HEK293T (cell line): ENCODE measurements around the gene KMT2B.
"Not testable (repeated sequence)": the region's sequence is repeated elsewhere in the genome, so short reads cannot be mapped to it uniquely, and the experiment has no call there.

ENCODE experiments used
- CTCF ChIA-PET: fragments of 350-600 bp; formaldehyde crosslinking; extraction: SDS; loops from one replicate; lab custom pipeline; 2021; ENCODE audit warnings: antibody characterized with exemption, inconsistent platforms; lab: Yijun Ruan, JAX
- POLR2A ChIA-PET: fragments of 350-600 bp; formaldehyde crosslinking; extraction: SDS; loops from one replicate; lab custom pipeline; 2020; ENCODE audit warnings: antibody characterized with exemption, inconsistent platforms; lab: Yijun Ruan, JAX
- DNase-seq: peaks from one replicate; pipeline ENCODE4 v3.0.0; 2012; ENCODE audit warnings: mixed read lengths; ENCODE audit errors: extremely low spot score
- ARNT ChIP-seq: fragments of 450-650 bp; IDR thresholded peaks from 2 replicates; pipeline ENCODE4 v1.6.1; 2017; ENCODE audit warnings: mild to moderate bottlenecking
- BHLHE40 ChIP-seq: fragments of 450-650 bp; IDR thresholded peaks from 2 replicates; pipeline ENCODE4 v1.6.1; 2016; ENCODE audit warnings: mild to moderate bottlenecking, moderate library complexity, borderline replicate concordance
- CTBP1 ChIP-seq: fragments of 450-650 bp; IDR thresholded peaks from 2 replicates; pipeline ENCODE4 v1.6.1; 2016; ENCODE audit warnings: borderline replicate concordance
- ELF4 ChIP-seq: fragments of 450-650 bp; IDR thresholded peaks from 2 replicates; pipeline ENCODE4 v1.6.1; 2017; ENCODE audit warnings: antibody characterized with exemption
- FOXA1 ChIP-seq: fragments of 450-650 bp; IDR thresholded peaks from 2 replicates; pipeline ENCODE4 v1.6.1; 2016; ENCODE audit warnings: mild to moderate bottlenecking
- FOXK2 ChIP-seq: fragments of 450-650 bp; IDR thresholded peaks from 2 replicates; pipeline ENCODE4 v1.6.1; 2016; ENCODE audit warnings: mild to moderate bottlenecking
- FOXM1 ChIP-seq: fragments of 450-650 bp; IDR thresholded peaks from 2 replicates; pipeline ENCODE4 v1.6.1; 2017; ENCODE audit warnings: mild to moderate bottlenecking, borderline replicate concordance
- HDGF ChIP-seq: fragments of 450-650 bp; IDR thresholded peaks from 2 replicates; pipeline ENCODE4 v1.6.1; 2017; ENCODE audit warnings: antibody characterized with exemption, borderline replicate concordance
- L3MBTL2 ChIP-seq: fragments of 450-650 bp; conservative IDR thresholded peaks from 2 replicates; pipeline ENCODE4 v1.6.1; 2016; ENCODE audit warnings: mild to moderate bottlenecking
- LEF1 ChIP-seq: fragments of 450-650 bp; IDR thresholded peaks from 2 replicates; pipeline ENCODE4 v1.6.1; 2017; ENCODE audit warnings: mild to moderate bottlenecking, borderline replicate concordance
- NFRKB ChIP-seq: fragments of 450-650 bp; IDR thresholded peaks from 2 replicates; pipeline ENCODE4 v1.6.1; 2016; ENCODE audit warnings: mild to moderate bottlenecking, moderate library complexity
- SP1 ChIP-seq: fragments of 450-650 bp; IDR thresholded peaks from 2 replicates; pipeline ENCODE4 v1.6.1; 2017
- SUZ12 ChIP-seq: fragments of 450-650 bp; IDR thresholded peaks from 2 replicates; pipeline ENCODE4 v1.6.1; 2016; ENCODE audit warnings: mild to moderate bottlenecking
- TARDBP ChIP-seq: fragments of 450-650 bp; IDR thresholded peaks from 2 replicates; pipeline ENCODE4 v1.6.1; 2016
- ZNF384 ChIP-seq: fragments of 450-650 bp; IDR thresholded peaks from 2 replicates; pipeline ENCODE4 v1.6.1; 2016
- TF ChIP-seq, protein P1 (sequence below): fragments of 450-650 bp; IDR thresholded peaks from 2 replicates; pipeline ENCODE4 v1.6.1; 2016

The KMT2B gene

DNA sequence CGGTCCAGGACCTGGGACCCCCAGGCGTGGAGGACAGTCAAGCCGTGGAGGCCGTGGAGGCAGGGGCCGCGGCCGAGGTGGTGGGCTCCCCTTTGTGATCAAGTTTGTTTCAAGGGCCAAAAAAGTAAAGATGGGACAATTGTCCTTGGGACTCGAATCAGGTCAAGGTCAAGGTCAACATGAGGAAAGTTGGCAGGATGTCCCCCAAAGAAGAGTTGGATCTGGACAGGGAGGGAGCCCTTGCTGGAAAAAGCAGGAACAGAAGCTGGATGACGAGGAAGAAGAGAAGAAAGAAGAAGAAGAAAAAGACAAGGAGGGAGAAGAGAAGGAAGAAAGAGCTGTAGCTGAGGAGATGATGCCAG lies 2.3 kb downstream of the KMT2B start:
- ChIA-PET POLR2A (interaction anchor here (2.2 to 2.5 kb wide), 2 partner anchors 20 to 25 kb away, joined by 10 read pairs; partner anchors contain the start of genes PSENEN and U2AF1L4), CTCF (no interaction called here)
- TF ChIP-seq FOXM1, result no peak
- TF ChIP-seq L3MBTL2, result no peak
- TF ChIP-seq LEF1, result no peak
- no peak for TF ChIP-seq FOXA1
- TF ChIP-seq CTBP1, result no peak
- TF ChIP-seq HDGF, result no peak
- TF ChIP-seq ARNT, result no peak
- no peak for TF ChIP-seq SP1
- no peak for TF ChIP-seq NFRKB
- no peak for DNase-seq

DNA sequence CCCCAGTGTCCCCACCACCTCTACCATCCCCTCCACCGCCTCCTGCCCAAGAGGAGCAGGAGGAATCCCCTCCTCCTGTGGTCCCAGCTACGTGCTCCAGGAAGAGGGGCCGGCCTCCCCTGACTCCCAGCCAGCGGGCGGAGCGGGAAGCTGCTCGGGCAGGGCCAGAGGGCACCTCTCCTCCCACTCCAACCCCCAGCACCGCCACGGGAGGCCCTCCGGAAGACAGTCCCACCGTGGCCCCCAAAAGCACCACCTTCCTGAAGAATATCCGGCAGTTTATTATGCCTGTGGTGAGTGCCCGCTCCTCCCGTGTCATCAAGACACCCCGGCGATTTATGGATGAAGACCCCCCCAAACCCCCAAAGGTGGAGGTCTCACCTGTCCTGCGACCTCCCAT lies 2.8 kb downstream of the KMT2B start:
- no peak for DNase-seq
- ChIA-PET POLR2A (interaction anchor here (0.6 to 2.5 kb wide), 2 partner anchors 20 to 28 kb away, joined by 3 to 10 read pairs; no protein-coding TSS in a partner anchor), CTCF (no interaction called here)
- no peak for TF ChIP-seq HDGF
- TF ChIP-seq L3MBTL2, result no peak
- no peak for TF ChIP-seq FOXA1
- TF ChIP-seq TARDBP, result no peak

DNA sequence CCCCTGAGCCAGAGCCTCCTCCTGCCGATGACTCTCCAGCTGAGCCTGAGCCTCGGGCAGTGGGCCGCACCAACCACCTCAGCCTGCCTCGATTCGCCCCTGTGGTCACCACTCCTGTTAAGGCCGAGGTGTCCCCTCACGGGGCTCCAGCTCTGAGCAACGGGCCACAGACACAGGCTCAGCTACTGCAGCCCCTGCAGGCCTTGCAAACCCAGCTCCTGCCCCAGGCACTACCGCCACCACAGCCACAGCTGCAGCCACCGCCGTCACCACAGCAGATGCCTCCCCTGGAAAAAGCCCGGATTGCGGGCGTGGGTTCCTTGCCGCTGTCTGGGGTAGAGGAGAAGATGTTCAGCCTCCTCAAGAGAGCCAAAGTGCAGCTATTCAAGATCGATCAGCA lies 3.6 kb downstream of the KMT2B start:
- TF ChIP-seq, protein P1, sequence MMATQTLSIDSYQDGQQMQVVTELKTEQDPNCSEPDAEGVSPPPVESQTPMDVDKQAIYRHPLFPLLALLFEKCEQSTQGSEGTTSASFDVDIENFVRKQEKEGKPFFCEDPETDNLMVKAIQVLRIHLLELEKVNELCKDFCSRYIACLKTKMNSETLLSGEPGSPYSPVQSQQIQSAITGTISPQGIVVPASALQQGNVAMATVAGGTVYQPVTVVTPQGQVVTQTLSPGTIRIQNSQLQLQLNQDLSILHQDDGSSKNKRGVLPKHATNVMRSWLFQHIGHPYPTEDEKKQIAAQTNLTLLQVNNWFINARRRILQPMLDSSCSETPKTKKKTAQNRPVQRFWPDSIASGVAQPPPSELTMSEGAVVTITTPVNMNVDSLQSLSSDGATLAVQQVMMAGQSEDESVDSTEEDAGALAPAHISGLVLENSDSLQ, result no peak
- TF ChIP-seq ELF4 (no peak), CTBP1 (no peak), BHLHE40 (no peak), ZNF384 (no peak), FOXA1 (no peak), SUZ12 (no peak), FOXM1 (no peak), SP1 (no peak), LEF1 (no peak), ARNT (no peak), FOXK2 (no peak), HDGF (no peak), NFRKB (no peak)
- ChIA-PET POLR2A (interaction anchor here (0.6 to 2.5 kb wide), 3 partner anchors 19 to 29 kb away, joined by 3 to 10 read pairs (median 3); partner anchors contain the start of gene LIN37), CTCF (no interaction called here)
- DNase-seq, result no peak

DNA sequence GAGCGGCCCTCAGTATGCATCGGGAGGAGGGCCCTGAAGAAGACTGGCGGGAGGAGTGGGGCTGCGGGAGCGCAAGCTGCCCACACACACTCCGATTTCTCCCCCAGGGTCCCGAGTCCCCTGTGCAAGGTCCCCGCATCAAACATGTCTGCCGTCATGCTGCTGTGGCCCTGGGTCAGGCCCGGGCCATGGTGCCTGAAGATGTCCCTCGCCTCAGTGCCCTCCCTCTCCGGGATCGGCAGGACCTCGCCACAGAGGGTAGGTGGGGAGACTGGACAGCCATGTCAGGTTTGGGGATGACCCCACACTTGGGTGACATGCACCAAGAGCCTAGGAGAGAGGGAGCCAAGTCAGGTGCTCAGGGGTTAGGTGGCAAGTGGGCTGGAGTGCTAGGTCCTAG lies 4.7 kb downstream of the KMT2B start:
- POLR2A ChIA-PET, result interaction anchor here (1.2 to 2.5 kb wide), 2 partner anchors 18 to 26 kb away, joined by 3 to 10 read pairs; partner anchors contain the start of gene LIN37
- CTCF ChIA-PET, result no interaction called here
- no peak for DNase-seq
- TF ChIP-seq FOXA1 (no peak), BHLHE40 (no peak), ARNT (no peak), LEF1 (no peak), SP1 (no peak), ELF4 (no peak), FOXK2 (no peak), FOXM1 (no peak), NFRKB (no peak), L3MBTL2 (no peak), SUZ12 (no peak), TARDBP (no peak), ZNF384 (no peak), CTBP1 (no peak), HDGF (no peak)
- TF ChIP-seq, protein P1, result no peak

DNA sequence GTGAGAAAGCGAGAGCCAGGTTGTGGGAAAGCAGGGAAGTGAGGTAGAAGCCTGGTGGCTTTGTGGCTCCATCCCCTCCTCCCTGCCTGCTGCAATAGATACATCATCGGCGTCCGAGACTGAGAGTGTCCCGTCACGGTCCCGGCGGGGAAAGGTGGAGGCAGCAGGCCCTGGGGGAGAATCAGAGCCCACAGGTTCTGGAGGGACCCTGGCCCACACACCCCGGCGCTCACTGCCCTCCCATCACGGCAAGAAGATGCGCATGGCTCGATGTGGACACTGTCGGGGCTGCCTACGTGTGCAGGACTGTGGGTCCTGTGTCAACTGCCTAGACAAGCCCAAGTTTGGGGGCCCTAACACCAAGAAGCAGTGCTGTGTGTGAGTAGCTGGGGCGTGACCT lies 5.1 kb downstream of the KMT2B start:
- TF ChIP-seq LEF1, result no peak
- TF ChIP-seq SUZ12, result no peak
- no peak for TF ChIP-seq CTBP1
- TF ChIP-seq ELF4, result no peak
- TF ChIP-seq ZNF384, result no peak
- no peak for TF ChIP-seq SP1
- TF ChIP-seq, protein P1, result no peak
- TF ChIP-seq FOXA1, result no peak
- TF ChIP-seq FOXK2, result no peak
- TF ChIP-seq TARDBP, result no peak
- no peak for TF ChIP-seq HDGF
- no peak for TF ChIP-seq BHLHE40
- TF ChIP-seq L3MBTL2, result no peak
- no peak for TF ChIP-seq FOXM1
- ChIA-PET POLR2A (interaction anchor here (0.9 kb wide), 2 partner anchors 18 to 79 kb away, joined by 3 to 6 read pairs; no protein-coding TSS in a partner anchor), CTCF (no interaction called here)
- DNase-seq, result no peak

DNA sequence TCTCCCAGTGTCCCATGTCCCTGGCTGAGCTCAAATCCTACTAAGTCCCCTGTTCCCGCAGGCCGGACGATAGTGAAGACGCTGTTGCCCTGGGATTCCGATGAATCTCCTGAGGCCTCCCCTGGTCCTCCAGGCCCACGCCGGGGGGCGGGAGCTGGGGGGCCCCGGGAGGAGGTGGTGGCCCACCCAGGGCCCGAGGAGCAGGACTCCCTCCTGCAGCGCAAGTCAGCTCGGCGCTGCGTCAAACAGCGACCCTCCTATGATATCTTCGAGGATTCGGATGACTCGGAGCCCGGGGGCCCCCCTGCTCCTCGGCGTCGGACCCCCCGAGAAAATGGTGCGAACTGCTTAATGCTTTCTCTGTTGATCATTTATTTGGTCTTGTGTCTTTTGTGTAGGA lies 5.9 kb downstream of the KMT2B start:
- no peak for DNase-seq
- ChIA-PET POLR2A (interaction anchor here (0.9 to 1.1 kb wide), 3 partner anchors 10 to 80 kb away, joined by 3 to 6 read pairs (median 3); no protein-coding TSS in a partner anchor), CTCF (no interaction called here)
- TF ChIP-seq ELF4 (no peak), FOXM1 (no peak), HDGF (no peak), TARDBP (no peak), FOXA1 (no peak), CTBP1 (no peak), ARNT (no peak), ZNF384 (no peak), SP1 (no peak), SUZ12 (no peak), L3MBTL2 (no peak), LEF1 (no peak), NFRKB (no peak), FOXK2 (no peak), BHLHE40 (no peak)
- TF ChIP-seq, protein P1, result no peak

DNA sequence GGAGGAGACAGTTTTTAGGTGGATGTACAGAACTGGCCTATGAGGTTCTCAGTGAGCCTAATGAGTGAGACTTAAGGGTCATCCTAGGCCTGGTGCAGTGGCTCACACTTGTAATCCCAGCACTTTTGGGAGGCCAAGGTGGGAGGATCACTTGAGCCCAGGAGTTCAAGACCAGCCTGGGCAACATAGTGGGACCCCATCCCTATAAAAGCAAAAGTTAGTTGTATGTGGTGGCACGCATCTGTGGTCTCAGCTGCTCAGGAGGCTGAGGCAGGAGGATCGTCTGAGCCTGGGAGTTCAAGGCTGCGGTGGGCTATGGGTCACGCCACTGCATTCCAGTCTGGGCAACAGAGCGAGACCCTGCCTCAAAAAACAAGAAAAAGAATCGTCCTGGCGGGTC lies 6.3 kb downstream of the KMT2B start:
- POLR2A ChIA-PET, result interaction anchor here (1.1 kb wide), 1 partner anchor 9 kb away, joined by 3 read pairs; no protein-coding TSS in a partner anchor
- CTCF ChIA-PET, DNase-seq: not testable (repeated sequence)
